NCI-H146 treated with DMSO at 0.1 percent for 48 hours (cell line): ENCODE results near the gene NLK.

Experiments
- DNase-seq: peaks from one replicate; lab custom pipeline; 2025; ENCODE audit not compliant: unreplicated experiment; lab: John Stamatoyannopoulos, UW

Gene NLK

DNA sequence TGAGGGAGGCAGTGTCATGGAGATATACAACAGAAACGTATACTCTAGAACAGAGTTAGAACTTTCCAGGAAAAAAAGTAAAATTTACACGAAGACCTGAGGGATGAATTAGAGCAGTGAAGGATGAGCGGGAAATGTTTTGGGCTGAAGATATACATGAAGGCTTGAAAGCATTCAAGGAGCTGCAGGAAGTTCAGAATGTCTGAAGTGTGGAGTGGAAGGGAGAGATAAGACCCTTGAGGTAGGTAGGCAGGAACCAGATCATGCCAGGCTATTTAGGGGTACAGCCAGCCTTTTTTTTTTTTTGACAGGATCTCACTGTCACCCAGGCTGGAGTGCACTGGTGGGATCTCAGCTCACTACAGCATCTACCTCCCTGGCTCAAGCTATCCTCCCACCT is 3.2 kb upstream of the NLK start:
- no peak for DNase-seq

DNA sequence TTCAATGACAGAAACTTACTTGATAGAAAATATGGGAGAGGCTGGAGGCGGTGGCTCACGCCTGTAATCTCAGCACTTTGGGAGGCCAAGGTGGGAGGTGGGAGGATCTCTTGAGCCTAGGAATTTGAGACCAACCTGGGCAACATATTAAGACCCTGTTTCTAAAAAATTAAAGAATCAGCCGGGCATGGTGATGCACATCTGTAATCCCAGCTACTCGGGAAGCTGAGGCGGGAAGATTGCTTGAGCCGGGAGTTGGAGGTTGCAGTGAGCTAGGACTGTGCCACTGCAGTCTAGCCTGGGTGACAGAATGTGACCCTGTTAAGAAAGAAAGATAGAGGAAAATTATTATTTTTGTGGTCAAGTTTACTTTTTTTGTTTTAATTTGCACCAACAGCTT is 2.1 kb upstream of the NLK start:
- DNase-seq = no peak

DNA sequence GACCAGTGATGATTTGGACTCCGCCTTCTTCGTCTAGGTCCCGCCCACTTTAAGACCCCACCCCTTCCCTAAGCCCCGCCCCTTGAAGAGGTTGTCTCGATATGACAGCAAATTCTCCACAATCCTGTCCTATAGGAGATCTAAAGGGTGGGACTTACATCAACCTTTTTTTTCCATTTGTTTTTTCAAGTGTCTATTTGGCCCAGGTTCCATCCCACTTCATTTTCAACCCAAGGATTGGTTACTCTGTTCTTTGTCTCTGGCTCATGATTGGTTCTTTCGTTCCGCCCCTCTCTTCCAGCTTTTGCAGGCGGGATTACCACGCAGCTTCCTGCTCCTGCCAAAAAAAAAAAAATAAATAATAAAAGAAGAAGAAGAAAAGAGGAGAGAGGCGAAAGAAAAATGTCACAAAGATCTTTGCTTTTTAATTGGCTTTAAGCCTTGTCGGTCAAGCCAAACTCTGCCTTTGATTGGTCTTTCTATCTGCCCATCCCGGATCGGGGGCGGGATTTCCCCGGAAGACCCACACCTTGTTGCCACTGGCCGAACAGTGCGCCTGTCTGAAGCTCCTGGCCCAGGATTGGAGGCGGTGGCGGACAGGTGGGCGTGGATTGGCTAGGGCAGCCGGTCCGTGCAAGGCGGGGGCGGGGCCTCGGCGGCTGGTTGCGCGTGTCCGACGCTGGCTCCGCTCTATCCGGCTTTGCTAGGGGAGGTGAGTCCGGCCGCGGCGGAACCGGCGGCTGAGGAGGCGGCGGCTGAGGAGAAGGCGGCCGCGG is 1.2 kb upstream of the NLK start:
- DNase-seq = peak; percentile 100

DNA sequence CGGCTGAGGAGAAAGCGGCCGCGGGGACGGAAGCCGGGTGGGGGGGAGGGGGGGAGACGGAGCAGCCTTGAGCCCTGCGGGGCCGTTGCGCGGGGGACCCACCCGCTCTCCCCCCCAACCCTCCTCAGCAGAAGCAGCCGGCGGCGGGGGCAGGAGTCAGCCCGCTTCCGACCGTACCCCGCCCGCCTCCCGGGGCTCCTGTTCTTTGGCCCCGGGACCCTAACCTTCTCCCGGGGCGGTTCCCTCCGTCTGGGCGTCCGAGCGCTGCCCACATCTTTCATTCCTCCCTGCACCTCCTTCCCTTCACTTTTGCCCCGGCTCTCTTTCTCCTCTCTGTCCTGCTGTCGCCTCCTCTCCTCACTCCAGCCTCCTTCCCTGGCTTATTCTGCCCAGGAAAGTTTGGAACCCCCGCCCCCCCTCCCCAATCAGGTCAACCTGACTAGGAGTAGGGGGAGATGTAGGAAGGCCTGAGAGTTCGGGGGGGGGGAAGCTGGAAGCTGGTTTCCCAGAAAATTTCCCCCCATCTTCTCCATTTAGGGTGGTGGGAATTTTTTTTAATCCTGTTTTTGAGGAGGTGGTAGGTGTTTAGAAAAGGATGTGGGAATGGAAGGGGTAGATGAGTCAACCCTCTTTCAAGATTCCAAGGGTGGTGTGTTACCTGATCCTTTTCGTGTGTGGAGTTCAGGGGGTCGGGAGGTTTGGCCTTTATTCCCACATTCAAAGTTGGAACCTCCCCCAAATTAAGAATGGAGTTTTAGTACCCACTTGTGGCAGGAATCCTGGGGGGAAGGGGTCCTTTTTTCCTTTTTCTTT is 427 bp upstream of the NLK start:
- no peak for DNase-seq

DNA sequence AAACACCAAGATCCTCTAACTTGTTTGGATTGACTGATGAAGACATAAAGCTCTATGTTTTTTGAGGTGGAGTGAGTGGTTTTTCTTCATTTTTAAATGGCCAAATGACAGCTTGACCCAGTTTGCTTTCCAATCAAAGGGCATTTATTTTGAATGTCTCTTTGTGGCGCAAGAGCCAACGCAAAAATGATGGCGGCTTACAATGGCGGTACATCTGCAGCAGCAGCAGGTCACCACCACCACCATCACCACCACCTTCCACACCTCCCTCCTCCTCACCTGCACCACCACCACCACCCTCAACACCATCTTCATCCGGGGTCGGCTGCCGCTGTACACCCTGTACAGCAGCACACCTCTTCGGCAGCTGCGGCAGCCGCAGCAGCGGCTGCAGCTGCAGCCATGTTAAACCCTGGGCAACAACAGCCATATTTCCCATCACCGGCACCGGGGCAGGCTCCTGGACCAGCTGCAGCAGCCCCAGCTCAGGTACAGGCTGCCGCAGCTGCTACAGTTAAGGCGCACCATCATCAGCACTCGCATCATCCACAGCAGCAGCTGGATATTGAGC is 329 bp downstream of the NLK start:
- no peak for DNase-seq

DNA sequence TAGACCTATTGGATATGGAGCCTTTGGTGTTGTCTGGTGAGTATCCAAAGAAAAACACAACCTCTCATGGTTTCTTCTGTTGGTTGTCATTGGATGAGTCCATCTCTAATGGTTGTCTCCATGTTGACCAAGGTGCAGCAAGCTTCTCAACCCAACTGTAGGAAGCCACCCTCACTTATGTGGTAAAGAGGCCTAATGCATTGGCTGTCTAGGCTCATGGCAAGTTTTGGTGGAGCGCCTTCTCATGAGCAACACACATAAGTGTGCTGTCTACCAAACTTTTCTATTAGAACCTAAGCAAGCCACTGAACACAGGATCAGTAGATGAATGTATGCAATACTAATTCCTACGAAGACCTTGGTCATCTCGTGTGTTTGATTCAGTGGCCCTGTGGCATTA is 819 bp downstream of the NLK start:
- no peak for DNase-seq

DNA sequence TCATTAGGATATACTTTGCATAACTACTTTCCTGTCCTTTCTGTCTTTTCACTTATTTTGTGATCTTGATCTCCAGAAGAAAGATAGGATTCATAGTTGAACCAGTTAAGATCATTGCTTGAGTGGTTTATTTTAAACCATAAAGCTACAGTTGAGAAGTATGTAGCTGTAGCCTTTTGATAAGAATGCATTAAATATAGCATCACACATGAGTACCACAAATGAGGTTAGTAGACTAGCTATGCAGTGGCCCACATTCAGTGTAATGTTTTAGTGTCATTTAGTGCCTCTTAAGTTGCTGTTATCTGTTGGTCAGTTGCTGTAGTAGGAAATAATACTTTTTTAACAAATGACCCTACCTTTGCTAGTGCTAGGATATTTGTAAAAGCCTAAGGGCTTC is 1.3 kb downstream of the NLK start:
- DNase-seq = no peak

DNA sequence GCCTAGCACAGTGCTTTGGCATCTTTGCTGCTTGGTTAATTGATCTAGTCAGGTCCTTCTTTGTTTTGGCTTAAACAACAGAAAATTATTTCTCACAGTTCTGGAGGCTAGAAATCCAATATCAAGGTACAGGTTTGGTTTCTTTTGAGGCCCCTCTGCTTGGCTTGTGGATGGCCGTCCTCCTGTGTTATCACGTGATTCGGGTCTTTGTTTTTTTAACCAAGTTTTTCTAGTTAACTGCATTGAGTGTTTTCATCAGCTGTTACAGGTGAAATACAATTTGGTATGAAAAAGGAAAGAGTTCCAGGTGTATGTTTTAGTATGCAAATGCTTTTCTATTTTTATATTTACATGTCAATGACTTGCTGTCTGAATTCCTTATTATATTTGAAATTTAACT is 2.8 kb downstream of the NLK start:
- no peak for DNase-seq

DNA sequence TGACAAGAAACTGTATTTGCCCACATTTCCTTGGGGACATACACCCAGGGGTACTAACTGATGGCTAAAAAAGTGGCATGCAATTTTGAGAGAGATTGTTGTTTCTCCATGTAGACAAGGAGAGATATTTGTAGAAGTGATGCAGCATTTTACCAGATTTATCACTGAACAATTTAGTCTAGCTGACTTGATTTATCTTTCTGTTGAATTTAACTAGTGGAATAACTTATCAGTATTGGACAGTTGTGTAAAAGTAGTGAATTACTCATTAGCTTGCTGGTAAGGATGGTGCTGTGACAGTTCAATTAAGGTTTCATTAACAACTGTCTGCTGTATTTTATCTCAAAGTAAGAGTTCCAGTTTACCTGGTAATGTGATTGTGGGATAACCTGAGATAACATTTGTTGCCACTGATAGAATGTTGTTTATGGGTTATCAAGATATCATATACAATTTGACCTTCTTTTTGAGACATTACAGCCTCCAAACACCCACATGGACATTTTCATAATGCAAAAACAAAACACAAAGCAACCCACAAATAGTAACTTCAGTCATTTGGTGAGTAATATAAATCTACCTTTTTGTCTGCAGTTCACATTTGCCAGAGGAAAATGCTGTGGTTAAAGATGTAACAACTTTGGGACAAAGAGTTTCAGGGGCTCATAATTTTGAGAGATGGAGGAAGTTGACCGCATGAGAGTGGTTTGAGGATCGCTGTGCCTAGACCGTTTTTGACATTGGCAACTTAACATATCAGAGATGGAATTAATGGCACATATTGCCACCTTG is 3.8 kb downstream of the NLK start:
- no peak for DNase-seq

DNA sequence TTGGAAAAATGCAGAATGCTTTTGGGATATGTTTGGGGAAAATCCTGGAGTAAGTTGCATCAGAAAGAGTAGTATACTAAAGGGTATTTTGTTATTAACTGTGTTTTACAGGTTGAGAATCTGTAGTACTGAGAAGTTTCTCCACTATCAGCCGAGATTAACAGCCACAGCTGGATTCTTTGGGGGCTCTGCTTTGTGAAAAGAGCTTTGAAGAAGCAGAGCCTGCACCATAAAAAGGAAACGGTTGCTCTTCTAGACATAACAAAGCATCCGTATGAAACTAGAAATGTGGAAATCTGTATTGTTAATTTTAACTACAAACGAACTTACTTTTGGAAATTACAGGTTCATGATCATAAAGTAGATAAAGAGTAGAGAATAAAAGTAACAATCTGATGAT is 5.3 kb downstream of the NLK start:
- DNase-seq = no peak

DNA sequence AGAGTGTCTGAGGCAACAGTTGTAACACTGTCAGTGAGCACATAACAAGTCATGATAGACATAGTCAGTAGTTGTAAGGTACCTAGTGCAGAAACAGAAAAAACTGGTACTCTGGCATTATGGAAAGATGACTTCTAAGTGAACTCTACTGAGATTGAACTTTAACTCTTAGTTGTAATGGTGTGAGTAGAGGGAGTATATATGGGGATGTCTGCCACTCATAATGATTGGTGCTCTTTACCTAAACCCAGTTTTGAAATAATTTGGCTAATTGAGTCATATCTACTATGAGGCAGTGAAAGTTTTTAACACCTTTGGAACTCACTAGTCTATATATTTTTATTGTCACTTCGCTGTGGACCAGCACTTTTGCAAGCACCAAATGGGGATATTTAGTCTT is 6.6 kb downstream of the NLK start:
- no peak for DNase-seq

DNA sequence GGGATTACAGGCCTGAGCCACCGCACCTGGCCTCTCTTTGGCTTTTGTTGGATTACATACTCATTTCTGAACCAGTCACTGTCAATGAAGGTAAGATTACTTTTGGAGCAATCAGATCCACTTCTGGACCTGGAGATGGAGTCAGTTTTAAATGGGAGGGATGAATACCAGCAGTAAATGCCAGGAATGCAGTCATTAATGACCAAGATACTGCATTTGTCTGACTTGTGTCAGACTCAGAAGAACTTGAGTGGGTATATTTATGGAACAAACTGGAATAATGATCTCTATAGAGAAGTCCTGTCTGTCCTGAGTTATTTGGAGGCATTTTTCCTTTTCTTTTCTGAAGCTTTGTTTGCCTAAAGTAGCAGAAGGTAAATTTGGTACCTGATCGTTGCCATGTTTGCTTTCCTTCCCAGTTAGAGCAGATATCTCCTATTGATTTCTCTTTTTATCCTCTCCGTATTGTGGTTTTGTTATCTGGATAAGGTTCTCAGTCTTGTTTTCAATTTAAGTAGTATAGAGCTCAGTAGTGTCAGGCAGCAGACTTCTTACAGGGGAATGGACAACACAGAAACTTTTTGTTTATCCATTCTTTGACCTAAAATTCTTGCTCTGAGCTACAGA is 10.7 kb downstream of the NLK start:
- peak; percentile 6 for DNase-seq

DNA sequence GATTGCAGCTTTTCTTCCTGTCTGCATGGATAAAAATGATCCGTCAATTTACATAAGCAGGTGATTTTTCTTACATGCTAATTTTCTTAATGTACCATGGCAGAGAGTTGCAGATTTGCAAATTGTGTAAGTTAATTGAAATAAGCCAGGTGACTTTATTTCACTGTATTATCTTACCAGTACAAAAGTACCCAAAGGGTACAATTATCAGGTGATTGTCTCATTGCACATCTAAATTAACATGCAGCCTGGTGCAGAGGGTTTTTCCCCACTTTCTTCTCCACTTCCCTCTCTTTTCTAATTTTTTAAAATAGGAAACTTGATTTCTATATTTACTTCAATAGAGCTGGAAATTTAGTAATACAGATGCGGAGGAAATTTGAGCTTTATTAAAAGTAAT is 11.2 kb downstream of the NLK start:
- DNase-seq = no peak

DNA sequence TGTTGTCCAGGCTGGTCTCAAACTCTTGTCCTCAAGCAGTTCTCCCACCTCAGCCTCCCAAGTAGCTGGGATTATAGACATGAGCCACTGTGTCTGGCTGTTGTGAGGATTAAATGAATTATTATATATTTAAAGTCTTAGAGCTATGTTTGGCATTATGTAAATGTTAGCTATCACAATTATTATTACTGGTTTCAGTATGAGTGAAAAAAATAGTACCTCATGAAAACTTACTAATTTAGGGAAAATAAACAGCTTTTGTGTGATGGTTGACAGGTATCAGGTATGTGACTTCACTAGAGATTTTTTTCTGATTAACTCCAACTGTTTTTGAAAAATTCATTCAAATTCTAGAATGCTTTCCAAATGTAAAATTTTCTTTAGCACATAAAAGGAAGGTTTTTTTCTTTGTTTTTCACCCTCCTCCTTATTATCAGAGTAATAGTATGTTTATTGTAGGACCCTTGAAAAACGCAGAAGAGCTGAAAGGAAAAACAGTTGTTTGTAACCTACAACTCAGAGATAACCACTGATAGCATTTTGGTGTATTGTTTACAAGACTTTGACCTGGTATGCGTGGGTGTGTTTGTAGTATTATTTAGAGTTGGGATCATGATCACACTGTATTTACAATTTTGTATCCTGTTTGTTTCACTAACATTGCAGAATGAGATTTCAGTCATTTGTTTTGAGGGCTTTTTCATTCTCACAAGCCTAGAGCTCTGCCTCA is 13.2 kb downstream of the NLK start:
- DNase-seq = no peak

DNA sequence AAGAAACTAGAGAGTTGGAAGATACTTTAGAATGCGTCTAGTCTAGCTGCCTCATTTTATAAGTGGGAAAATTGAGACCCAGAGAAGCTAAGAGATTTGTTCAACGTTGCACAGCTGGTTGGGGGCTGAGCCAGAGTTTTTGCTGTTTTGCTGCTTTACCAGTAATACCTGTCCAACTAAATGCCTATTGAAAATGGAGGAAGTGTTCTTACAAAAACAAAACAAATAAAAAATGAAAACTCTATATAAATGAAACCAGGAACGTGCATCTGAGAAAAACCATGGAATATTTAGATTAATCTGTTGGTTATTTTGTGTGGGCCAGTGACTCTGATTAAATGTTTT is 13.8 kb downstream of the NLK start:
- DNase-seq = no peak

DNA sequence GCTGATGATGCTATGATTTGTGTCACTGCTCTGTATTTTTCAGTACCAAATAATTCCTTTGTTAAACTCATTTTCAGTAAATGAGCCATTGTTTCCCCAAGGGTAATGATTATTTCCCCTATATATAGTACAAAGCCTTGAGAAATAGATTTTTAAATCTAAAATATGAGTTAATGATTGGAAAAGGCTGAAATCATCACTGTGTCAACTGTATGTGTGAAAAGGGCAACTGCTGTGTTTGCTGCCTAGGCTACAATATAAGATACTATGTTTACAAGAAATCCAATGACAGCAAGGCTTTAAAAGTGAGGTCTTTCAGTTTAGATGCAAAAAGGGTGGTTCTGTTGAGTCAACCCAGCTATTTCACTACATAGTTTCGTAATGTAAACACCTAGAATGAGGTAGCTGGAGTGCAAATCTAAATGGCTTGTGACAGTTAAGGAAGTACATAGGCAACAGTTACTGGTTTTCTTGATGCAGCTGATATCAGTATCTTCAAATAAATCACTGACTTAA is 15.3 kb downstream of the NLK start:
- DNase-seq = no peak

DNA sequence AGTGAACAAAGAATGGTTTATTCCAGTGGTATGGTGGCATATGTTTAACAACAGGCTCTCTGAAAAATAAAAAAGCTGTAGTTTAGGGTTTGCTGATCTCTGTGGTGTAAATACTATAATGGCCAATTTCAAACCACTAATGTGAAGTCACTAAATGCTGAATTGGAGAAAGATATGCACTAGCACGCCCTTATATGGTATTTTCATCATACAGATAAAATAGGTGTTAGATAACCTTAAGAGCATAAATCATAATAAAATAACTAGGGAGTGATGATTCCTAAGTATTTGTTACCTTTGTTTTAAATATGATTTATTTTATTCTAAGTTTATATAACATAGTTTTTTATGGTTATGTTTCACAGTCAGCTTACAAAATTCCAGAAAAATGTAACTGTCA is 17.2 kb downstream of the NLK start:
- no peak for DNase-seq

DNA sequence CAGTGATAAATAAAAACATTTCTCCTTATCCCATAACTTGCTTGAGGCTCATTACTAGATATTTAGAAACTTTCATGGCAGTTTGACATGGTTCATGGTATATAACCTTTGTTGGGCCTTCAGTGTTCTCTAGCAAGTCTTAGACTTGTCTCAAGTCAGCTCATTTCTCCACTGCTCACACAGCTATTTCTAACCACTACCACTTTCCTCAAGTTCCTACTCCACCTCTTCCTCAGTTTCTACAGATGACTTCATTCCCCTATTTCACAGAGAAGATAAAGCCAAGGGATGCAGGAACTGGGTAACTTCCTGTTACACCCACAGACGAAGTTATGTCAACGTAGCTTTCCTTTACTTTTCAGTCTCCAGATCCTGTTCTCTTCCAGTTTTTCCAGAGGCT is 23.2 kb downstream of the NLK start:
- DNase-seq = no peak

DNA sequence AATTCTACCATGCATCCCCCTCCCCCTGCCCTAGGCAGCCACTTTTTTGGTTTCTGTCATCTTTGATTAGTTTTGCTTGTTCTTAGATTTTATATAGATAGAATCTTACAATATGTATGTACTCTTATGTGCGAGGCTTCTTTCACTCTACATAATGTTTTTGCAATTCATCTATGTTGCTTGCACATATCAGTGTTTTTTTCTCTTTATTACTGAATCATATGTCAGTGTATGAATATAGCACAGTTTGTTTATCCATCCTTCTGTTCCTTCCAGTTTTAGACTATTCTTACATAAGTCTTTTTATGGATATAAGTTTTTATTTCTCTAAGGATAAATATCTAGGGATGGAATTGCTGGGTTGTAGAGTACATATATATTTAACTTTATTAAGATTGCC is 26.6 kb downstream of the NLK start:
- no peak for DNase-seq

DNA sequence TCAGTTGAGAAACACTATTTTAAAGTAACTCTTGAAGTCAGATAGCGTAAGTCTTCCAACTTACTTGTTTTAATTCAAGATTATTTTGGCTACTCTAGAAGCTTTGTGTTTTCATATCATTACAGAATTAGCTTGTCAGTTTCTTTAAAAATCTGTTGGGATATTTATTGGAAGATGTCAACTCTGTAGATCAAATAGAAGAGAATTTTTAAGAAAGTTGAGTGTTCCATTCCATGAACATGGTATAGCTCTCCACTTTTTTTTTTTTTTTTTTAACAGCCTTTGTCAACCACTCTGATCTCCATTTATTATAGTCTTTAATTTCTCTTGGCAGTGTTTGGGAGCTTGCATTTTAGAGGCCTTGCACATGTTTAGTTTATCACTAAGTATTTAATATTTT is 28.7 kb downstream of the NLK start:
- DNase-seq = no peak
